HG03558 (cell line): ENCODE data around the gene CTSL.
"Not testable (repeated sequence)": the region's sequence is repeated elsewhere in the genome, so short reads cannot be mapped to it uniquely, and the experiment has no call there.

Experiments
- ATAC-seq: cut with Tn5 transposase; IDR thresholded peaks from one replicate; pipeline ENCODE4 v1.9.1; 2021; ENCODE audit warnings: moderate number of reproducible peaks; ENCODE audit not compliant: unreplicated experiment; ENCODE audit errors: extremely low read depth

The CTSL gene

GRCh38 chr9:87749335-87750035 is 23.6 kb downstream of the CTSL start:
- ATAC-seq = no peak

- ATAC-seq = no peak
Observed at GRCh38 chr9:87750726-87751125, 24.8 kb downstream of the CTSL start.

GRCh38 chr9:87751423-87751822 is 25.5 kb downstream of the CTSL start:
- no peak for ATAC-seq

GRCh38 chr9:87751868-87752267 is 25.9 kb downstream of the CTSL start:
- ATAC-seq = no peak

- no peak for ATAC-seq
Observed at GRCh38 chr9:87753313-87753712, 27.4 kb downstream of the CTSL start.

GRCh38 chr9:87758330-87758729 is 32.4 kb downstream of the CTSL start:
- ATAC-seq = not testable (repeated sequence)

GRCh38 chr9:87759980-87760379 is 34.1 kb downstream of the CTSL start:
- ATAC-seq = not testable (repeated sequence)

- ATAC-seq = no peak
Observed at GRCh38 chr9:87760529-87760928, 34.6 kb downstream of the CTSL start.

- ATAC-seq = no peak
Observed at GRCh38 chr9:87763286-87763685, 37.4 kb downstream of the CTSL start.

GRCh38 chr9:87765521-87765920 is 39.6 kb downstream of the CTSL start:
- no peak for ATAC-seq

- ATAC-seq = no peak
Observed at GRCh38 chr9:87766697-87767096, 40.8 kb downstream of the CTSL start.

- no peak for ATAC-seq
Observed at GRCh38 chr9:87770616-87771315, 44.8 kb downstream of the CTSL start.

GRCh38 chr9:87771316-87772006 is 45.5 kb downstream of the CTSL start:
- no peak for ATAC-seq

GRCh38 chr9:87776481-87777379 is 50.8 kb downstream of the CTSL start:
- ATAC-seq = no peak

GRCh38 chr9:87778996-87779395 is 53.1 kb downstream of the CTSL start:
- no peak for ATAC-seq
